ENCODE results near the gene FNDC11.
"Not testable (repeated sequence)": the region's sequence is repeated elsewhere in the genome, so short reads cannot be mapped to it uniquely, and the experiment has no call there.

FNDC11 gene

GRCh38 chr20:63553933-63554290, at the start of gene FNDC11:
TSS of gene FNDC11 (plus strand) at chr20:63554159. CDS start at chr20:63555664, 1,505 bp downstream.
- no peak for DNase-seq (ENCODE audit: low spot score)

GRCh38 chr20:63504642-63505041, 49.3 kb upstream of the FNDC11 start:
- no peak for DNase-seq (ENCODE audit: low spot score)

GRCh38 chr20:63505281-63505680, 48.7 kb upstream of the FNDC11 start:
- DNase-seq (ENCODE audit: low spot score): no peak

GRCh38 chr20:63505723-63506122, 48.2 kb upstream of the FNDC11 start:
- no peak for DNase-seq (ENCODE audit: low spot score)

GRCh38 chr20:63507083-63507743, 46.7 kb upstream of the FNDC11 start:
- no peak for DNase-seq (ENCODE audit: low spot score)

GRCh38 chr20:63508072-63508768, 45.7 kb upstream of the FNDC11 start:
- DNase-seq (ENCODE audit: low spot score): no peak

- DNase-seq (ENCODE audit: low spot score): no peak
Measured at GRCh38 chr20:63509088-63509564, 44.8 kb upstream of the FNDC11 start.

- no peak for DNase-seq (ENCODE audit: low spot score)
Measured at GRCh38 chr20:63513207-63513606, 40.8 kb upstream of the FNDC11 start.

GRCh38 chr20:63514520-63514919, 39.4 kb upstream of the FNDC11 start:
- not testable (repeated sequence) for DNase-seq (ENCODE audit: low spot score)

- no peak for DNase-seq (ENCODE audit: low spot score)
Measured at GRCh38 chr20:63517376-63518309, 36.3 kb upstream of the FNDC11 start.

GRCh38 chr20:63518351-63518861, 35.6 kb upstream of the FNDC11 start:
- no peak for DNase-seq (ENCODE audit: low spot score)

GRCh38 chr20:63518946-63519667, 34.9 kb upstream of the FNDC11 start:
- DNase-seq (ENCODE audit: low spot score): no peak

GRCh38 chr20:63519668-63520503, 34.1 kb upstream of the FNDC11 start:
- peak; percentile 83 for DNase-seq (ENCODE audit: low spot score)

GRCh38 chr20:63520504-63520933, 33.4 kb upstream of the FNDC11 start, which contains the start of gene PPDPF:
TSS of gene PPDPF (plus strand) at chr20:63520765. CDS start at chr20:63521309, 544 bp downstream.
- peak; percentile 83 for DNase-seq (ENCODE audit: low spot score)

GRCh38 chr20:63520934-63521601, 32.9 kb upstream of the FNDC11 start:
- peak; percentile 78 for DNase-seq (ENCODE audit: low spot score)

GRCh38 chr20:63521602-63522001, 32.4 kb upstream of the FNDC11 start:
- DNase-seq (ENCODE audit: low spot score): no peak

- DNase-seq (ENCODE audit: low spot score): no peak
Measured at GRCh38 chr20:63522091-63522868, 31.7 kb upstream of the FNDC11 start.

GRCh38 chr20:63522981-63523611, 30.9 kb upstream of the FNDC11 start:
- DNase-seq (ENCODE audit: low spot score): no peak

- DNase-seq (ENCODE audit: low spot score): no peak
Measured at GRCh38 chr20:63525185-63525584, 28.8 kb upstream of the FNDC11 start.
